NB4 (cell line): ENCODE measurements around the gene AGPAT2.

ENCODE experiments used
- CTCF ChIP-seq: IDR thresholded peaks from one replicate; pipeline ENCODE4 v1.5.1; 2012; ENCODE audit warnings: low read depth, low read length
- MAX ChIP-seq: IDR thresholded peaks from 2 replicates; pipeline ENCODE4 v1.6.1; 2011; ENCODE audit warnings: low read depth, low read length
- MYC ChIP-seq: IDR thresholded peaks from 2 replicates; pipeline ENCODE4 v1.6.1; 2011; ENCODE audit warnings: low read depth, low read length
- POLR2A ChIP-seq: IDR thresholded peaks from 2 replicates; pipeline ENCODE4 v1.6.1; 2011; ENCODE audit warnings: mild to moderate bottlenecking; ENCODE audit not compliant: insufficient read length; ENCODE audit errors: extremely low read depth

GRCh38 chr9:136629879-136630661, 57.2 kb downstream of the AGPAT2 start:
- TF ChIP-seq CTCF, result peak; percentile 71
- no peak for TF ChIP-seq POLR2A
- peak; percentile 77 for TF ChIP-seq MAX
- TF ChIP-seq MYC, result peak; percentile 66
